ENCODE measurements around the gene DOCK2. TPM values are rescaled to one million over a fixed set of nuclear protein-coding genes. Genes with fewer than 3 reads are reported as not detected.

The DOCK2 gene
- total and polyA plus RNA-seq, 8 donors = 4.3 to 101 (median 5.3) TPM

DNA sequence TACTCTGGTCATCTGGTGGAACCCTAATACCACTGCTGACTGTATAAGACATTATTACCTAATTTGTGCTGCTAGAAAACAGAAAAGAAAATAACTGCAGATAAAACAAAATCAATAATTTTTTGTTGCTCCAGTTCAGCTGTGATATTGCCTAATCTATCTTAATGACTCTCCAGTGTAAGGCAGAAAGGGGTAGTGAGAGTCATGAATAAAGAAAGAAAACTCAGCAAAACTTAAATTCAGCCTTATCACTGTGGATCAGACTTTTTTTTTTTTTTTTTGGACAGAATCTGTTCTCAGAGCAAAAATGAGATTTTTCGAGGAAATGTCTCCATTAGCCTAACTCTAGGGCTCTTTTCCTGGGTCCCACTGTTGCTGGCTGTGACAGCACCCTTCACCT lies 1.1 kb upstream of the DOCK2 start:
- peaks cover 12 to 24% of the 10 kb centered on the region in 2 donors for H3K27me3 ChIP-seq
- DNase-seq (no peak), ATAC-seq (no peak)
- TF ChIP-seq, protein P1, sequence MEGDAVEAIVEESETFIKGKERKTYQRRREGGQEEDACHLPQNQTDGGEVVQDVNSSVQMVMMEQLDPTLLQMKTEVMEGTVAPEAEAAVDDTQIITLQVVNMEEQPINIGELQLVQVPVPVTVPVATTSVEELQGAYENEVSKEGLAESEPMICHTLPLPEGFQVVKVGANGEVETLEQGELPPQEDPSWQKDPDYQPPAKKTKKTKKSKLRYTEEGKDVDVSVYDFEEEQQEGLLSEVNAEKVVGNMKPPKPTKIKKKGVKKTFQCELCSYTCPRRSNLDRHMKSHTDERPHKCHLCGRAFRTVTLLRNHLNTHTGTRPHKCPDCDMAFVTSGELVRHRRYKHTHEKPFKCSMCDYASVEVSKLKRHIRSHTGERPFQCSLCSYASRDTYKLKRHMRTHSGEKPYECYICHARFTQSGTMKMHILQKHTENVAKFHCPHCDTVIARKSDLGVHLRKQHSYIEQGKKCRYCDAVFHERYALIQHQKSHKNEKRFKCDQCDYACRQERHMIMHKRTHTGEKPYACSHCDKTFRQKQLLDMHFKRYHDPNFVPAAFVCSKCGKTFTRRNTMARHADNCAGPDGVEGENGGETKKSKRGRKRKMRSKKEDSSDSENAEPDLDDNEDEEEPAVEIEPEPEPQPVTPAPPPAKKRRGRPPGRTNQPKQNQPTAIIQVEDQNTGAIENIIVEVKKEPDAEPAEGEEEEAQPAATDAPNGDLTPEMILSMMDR (IDR thresholded peaks at IDR 0.05) = no peak
- H3K27ac ChIP-seq = peak overlapping the region in 1 of 2 donors; percentile 93
- peaks cover 0 to 6% of the 10 kb centered on the region in 2 donors for H3K9me3 ChIP-seq
- H3K4me3 ChIP-seq = peak overlapping the region in 1 of 2 donors; percentile 68
- intact Hi-C loops (cut with DNase I) = no loop called here
- H3K4me1 ChIP-seq = peaks cover 0 to 33% of the 10 kb centered on the region in 2 donors
- H3K36me3 ChIP-seq = no peaks in the 10 kb centered on the region

DNA sequence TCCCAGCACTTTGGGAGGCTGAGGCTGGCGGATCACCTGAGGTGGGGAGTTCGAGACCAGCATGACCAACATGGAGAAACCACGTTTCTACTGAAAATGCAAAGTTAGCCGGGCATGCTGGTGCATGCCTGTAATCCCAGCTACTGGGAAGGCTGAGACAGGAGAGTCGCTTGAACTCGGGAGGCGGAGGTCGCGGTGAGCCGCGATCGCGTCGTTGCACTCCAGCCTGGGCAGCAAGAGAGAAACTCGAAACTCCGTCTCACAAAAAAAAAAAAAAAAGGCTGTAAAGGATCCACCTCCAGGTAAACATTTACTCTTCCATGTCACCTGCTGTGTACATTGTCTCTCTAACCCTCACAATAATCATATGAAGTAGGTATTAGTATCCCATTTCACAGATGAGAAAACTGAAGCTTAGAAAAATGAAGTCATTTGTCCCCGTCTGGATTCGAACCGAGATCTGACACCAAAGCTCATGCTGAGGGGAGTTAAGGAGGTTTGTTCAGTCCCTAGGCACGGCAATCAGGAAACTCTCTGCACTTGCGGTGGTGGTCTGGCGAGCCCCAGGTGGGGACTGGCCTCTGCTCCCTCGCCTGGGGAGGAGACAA lies 494 bp upstream of the DOCK2 start:
- H3K36me3 ChIP-seq = no peaks in the 10 kb centered on the region
- DNase-seq (no peak), ATAC-seq (no peak)
- H3K27ac ChIP-seq = peak overlapping the region; percentile 62 to 93
- H3K9me3 ChIP-seq = peaks cover 0 to 6% of the 10 kb centered on the region in 2 donors
- intact Hi-C loops (cut with DNase I) = no loop called here
- peak overlapping the region; percentile 38 to 68 for H3K4me3 ChIP-seq
- TF ChIP-seq, protein P1 (IDR thresholded peaks at IDR 0.05) = no peak
- peaks cover 0 to 39% of the 10 kb centered on the region in 2 donors for H3K4me1 ChIP-seq
- peaks cover 12 to 24% of the 10 kb centered on the region in 2 donors for H3K27me3 ChIP-seq

DNA sequence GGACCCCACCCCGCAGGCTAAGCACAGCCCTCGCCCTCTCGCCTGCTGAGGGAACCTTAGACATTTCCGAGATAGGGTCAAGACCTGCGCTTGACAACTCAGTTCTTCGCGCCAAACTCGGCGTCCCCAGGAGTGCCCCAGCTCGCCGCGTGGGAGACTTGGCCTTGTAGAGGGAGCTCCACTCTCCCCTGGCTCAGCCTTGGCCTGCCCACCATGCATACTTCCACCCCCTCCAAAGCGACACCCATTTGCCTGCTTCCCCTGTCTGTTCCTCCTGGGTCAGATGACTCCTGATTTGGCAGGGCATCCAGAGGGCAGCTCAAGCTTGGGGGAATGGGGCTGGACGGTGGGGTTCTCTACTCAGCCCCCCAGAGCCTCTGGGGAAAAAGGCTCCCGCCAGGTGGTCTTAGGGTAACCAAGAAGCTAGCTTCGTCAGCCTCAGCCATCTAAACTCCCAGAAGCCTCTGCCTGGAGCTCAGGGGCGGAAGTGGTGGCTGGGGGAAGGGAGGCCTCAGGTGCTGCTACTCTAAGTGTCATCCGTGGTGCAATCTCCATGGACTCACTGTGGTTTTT lies 560 bp downstream of the DOCK2 start:
- DNase-seq = peak in 2 of 4 donors; percentile 61 to 83
- TF ChIP-seq, protein P1 (IDR thresholded peaks at IDR 0.05) = no peak
- intact Hi-C loops (cut with DNase I) = no loop called here
- Histone ChIP-seq H3K36me3 (no peaks in the 10 kb centered on the region), H3K27me3 (peaks cover 12 to 24% of the 10 kb centered on the region in 2 donors), H3K27ac (peak overlapping the region; percentile 62 to 93), H3K9me3 (peaks cover 0 to 6% of the 10 kb centered on the region in 2 donors), H3K4me1 (peaks cover 0 to 42% of the 10 kb centered on the region in 2 donors), H3K4me3 (peak overlapping the region; percentile 38 to 68)
- ATAC-seq = peak; percentile 51

DNA sequence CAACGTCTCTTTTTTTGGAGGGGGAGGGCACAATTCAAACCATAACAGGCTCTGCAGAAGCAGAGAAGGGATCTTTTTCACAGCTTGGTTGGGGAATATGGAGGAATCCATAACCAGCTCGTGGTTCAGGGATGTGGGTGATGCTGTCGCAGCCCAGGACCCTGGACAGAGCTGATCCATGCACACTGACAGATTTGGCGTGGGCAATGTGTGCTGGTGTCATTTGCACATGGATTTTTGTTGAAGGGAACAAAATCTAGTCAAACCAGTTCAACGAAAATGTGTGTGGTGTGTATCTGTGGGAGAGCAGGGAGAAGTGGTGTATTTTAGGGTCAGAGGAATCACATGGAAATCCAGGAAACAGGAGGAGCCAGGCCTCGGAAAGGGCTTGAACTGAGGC lies 4.2 kb downstream of the DOCK2 start:
- peaks cover 0 to 37% of the 10 kb centered on the region in 2 donors for H3K4me1 ChIP-seq
- DNase-seq (peak in 2 of 4 donors; percentile 36 to 70), ATAC-seq (peak; percentile 38)
- intact Hi-C loops (cut with DNase I) = no loop called here
- no peaks in the 10 kb centered on the region for H3K36me3 ChIP-seq
- H3K4me3 ChIP-seq = no peak overlapping the region
- TF ChIP-seq, protein P1 (IDR thresholded peaks at IDR 0.05) = no peak
- H3K9me3 ChIP-seq = peaks cover 0 to 6% of the 10 kb centered on the region in 2 donors
- H3K27ac ChIP-seq = no peak overlapping the region
- H3K27me3 ChIP-seq = peaks cover 10 to 20% of the 10 kb centered on the region in 2 donors

DNA sequence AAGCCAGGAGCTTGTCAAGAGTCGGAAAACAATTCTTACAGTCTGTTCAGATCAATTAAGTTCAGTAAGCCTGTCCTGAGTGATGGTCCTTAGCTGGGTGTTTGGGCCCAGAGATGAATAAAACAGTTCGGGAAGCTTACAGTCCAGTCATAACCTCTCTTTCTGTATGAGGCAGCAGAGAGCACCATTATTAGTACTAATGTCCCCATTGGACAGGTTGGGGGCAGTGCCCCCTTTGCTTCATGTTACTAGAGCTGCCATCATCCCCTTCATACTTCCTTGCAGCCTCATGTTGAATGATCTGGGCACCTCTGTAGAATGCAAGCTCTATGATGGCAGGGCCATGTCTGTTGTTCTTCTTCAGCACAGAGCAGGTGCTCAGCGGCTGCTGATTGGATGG lies 9.8 kb downstream of the DOCK2 start:
- no peak for DNase-seq
- H3K27me3 ChIP-seq = no peaks in the 10 kb centered on the region
- H3K9me3 ChIP-seq = no peaks in the 10 kb centered on the region
- H3K36me3 ChIP-seq = no peaks in the 10 kb centered on the region
- no peak overlapping the region for H3K4me3 ChIP-seq
- H3K27ac ChIP-seq = no peak overlapping the region
- intact Hi-C loops (cut with DNase I) = no loop called here
- TF ChIP-seq, protein P1 (IDR thresholded peaks at IDR 0.05) = no peak
- peaks cover 0 to 50% of the 10 kb centered on the region in 2 donors for H3K4me1 ChIP-seq
- no peak for ATAC-seq
